Endothelial cell (in vitro differentiated cells): ENCODE results near the gene CDKL4. TPM values are rescaled to one million over a fixed set of nuclear protein-coding genes. Genes with fewer than 3 reads are reported as not detected.
"Not testable (repeated sequence)": the region's sequence is repeated elsewhere in the genome, so short reads cannot be mapped to it uniquely, and the experiment has no call there.

Source experiments
- DNase-seq: peaks from one replicate; pipeline ENCODE4 v3.0.0; 2021; ENCODE audit warnings: low spot score
- H3K27ac Mint-ChIP-seq: one replicate; pipeline ENCODE4 v1.8.0; 2021; ENCODE audit warnings: mixed read lengths, inconsistent platforms; ENCODE audit not compliant: unreplicated experiment
- H3K27me3 Mint-ChIP-seq: one replicate; pipeline ENCODE4 v1.8.0; 2021; ENCODE audit warnings: mild to moderate bottlenecking, moderate library complexity, mixed read lengths, inconsistent platforms; ENCODE audit not compliant: unreplicated experiment
- H3K36me3 Mint-ChIP-seq: one replicate; pipeline ENCODE4 v1.8.0; 2021; ENCODE audit warnings: mild to moderate bottlenecking, low read depth, mixed read lengths, inconsistent platforms; ENCODE audit not compliant: unreplicated experiment
- H3K4me1 Mint-ChIP-seq: one replicate; pipeline ENCODE4 v1.8.0; 2021; ENCODE audit warnings: mild to moderate bottlenecking, mixed read lengths, inconsistent platforms; ENCODE audit not compliant: unreplicated experiment
- H3K4me3 Mint-ChIP-seq: one replicate; pipeline ENCODE4 v1.8.0; 2021; ENCODE audit warnings: mild to moderate bottlenecking, mixed read lengths, inconsistent platforms; ENCODE audit not compliant: unreplicated experiment
- H3K9me3 Mint-ChIP-seq: one replicate; pipeline ENCODE4 v1.8.0; 2021; ENCODE audit warnings: mixed read lengths, inconsistent platforms; ENCODE audit not compliant: unreplicated experiment
- CTCF ChIP-seq: fragments of 200-600 bp; sonication (generic); IDR thresholded peaks from one replicate; pipeline ENCODE4 v1.5.0; 2021; ENCODE audit warnings: antibody characterized with exemption; ENCODE audit not compliant: unreplicated experiment
- total RNA-seq: library from RNA; stranded (reverse); fragmentation: NEBNext Ultra II Directional; extraction: Animal tissue kit (Norgen Biotek cat#: 25700); gene quantifications from one replicate; pipeline ENCODE4 v1.2.1, GENCODE V29; 2021; ENCODE audit not compliant: unreplicated experiment

The CDKL4 gene
- total RNA-seq, 1 donor from 2014 or later, result 0.92 TPM

DNA sequence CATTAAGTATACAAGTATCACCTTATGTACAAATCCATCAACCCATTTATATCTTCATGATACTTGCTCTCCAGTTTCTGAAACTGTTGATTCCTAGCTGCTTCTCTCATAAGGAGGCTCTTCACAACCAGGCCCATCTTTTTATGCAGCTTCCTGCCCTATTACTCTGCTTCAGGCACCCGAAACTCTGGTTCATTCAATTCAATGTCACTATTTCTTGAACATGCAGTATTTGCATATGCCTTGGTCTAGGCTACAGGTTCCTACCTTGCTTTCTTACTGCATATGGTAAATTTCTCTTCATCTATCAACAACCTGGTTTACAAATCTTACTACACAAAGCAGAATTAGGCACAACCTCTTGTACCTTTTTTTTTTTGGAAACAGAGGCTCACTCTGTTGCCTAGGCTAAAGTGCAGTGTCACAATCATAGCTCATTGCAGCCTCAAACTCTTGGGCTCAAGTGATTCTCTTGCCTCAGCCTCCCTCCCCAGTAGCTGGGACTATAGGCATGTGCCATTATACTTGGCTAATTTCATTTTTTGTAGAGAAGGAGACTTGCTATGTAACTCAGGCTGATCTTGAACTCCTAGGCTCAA is 2.7 kb upstream of the CDKL4 start:
- Mint-ChIP-seq H3K4me3 (no peak overlapping the region), H3K4me1 (peaks cover 3% of the 10 kb centered on the region), H3K9me3 (no peaks in the 10 kb centered on the region), H3K27me3 (peaks cover 15% of the 10 kb centered on the region), H3K36me3 (peaks cover 24% of the 10 kb centered on the region), H3K27ac (no peak overlapping the region)
- no peak for DNase-seq
- no peak for TF ChIP-seq CTCF

DNA sequence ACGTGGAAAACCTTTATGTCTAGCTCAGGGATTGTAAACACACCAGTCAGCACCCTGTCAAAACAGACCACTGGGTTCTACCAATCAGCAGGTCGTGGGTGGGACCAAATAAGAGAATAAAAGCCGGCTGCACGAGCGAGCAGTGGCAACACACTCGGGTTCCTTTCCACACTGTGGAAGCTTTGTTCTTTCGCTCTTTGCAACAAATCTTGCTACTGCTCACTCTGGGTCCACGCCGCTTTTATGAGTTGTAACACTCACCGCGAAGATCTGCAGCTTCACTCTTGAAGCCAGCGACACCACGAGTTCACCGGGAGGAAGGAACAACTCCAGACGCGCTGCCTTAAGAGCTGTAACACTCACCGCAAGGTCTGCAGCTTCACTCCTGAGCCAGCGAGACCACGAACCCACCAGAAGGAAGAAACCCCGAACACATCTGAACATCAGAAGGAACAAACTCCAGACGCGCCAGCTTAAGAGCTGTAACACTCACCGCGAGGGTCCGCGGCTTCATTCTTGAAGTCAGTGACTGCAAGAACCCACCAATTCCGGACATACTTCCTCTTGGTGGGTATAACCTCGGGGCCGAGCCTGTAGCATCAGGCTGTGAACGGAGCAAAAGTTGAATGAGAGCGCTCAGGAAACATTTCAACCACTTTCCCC is 1.3 kb upstream of the CDKL4 start:
- H3K4me3 Mint-ChIP-seq, H3K9me3 Mint-ChIP-seq, H3K27ac Mint-ChIP-seq, DNase-seq, H3K4me1 Mint-ChIP-seq: not testable (repeated sequence)
- Mint-ChIP-seq H3K27me3 (peaks cover 15% of the 10 kb centered on the region), H3K36me3 (peaks cover 11% of the 10 kb centered on the region)

- not testable (repeated sequence) for H3K27ac Mint-ChIP-seq
Measured at GRCh38 chr2:39244241-39244862, 582 bp upstream of the CDKL4 start.

DNA sequence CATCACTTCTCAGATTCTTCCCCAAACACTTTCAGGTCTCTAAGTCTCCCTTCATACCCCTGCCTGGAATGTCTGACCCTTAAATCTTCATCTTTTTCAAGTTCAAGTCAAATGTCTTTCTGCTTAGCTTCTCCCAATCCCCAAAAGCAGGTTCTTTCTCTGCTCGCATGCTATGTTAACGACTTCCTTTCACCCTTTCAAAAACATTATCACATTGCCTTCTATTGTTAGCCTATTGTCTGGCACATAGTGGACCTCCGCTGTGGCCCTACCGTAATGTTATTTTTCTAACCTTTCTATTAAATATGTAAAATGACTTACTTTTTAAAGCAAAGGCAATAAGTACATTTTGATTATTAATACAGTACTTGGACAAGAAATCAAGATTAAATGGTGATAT is 2.2 kb downstream of the CDKL4 start:
- no peaks in the 10 kb centered on the region for H3K9me3 Mint-ChIP-seq
- no peak overlapping the region for H3K4me3 Mint-ChIP-seq
- H3K27ac Mint-ChIP-seq, result no peak overlapping the region
- TF ChIP-seq CTCF, result no peak
- peaks cover 4% of the 10 kb centered on the region for H3K4me1 Mint-ChIP-seq
- no peak for DNase-seq
- H3K27me3 Mint-ChIP-seq, result peaks cover 15% of the 10 kb centered on the region
- peaks cover 11% of the 10 kb centered on the region for H3K36me3 Mint-ChIP-seq

More at GRCh38 chr2:39244241-39244862, 582 bp upstream of the CDKL4 start:
- Mint-ChIP-seq H3K36me3 (peaks cover 11% of the 10 kb centered on the region), H3K27me3 (peaks cover 15% of the 10 kb centered on the region)
- DNase-seq, H3K4me1 Mint-ChIP-seq, H3K4me3 Mint-ChIP-seq, H3K9me3 Mint-ChIP-seq: not testable (repeated sequence)

DNA sequence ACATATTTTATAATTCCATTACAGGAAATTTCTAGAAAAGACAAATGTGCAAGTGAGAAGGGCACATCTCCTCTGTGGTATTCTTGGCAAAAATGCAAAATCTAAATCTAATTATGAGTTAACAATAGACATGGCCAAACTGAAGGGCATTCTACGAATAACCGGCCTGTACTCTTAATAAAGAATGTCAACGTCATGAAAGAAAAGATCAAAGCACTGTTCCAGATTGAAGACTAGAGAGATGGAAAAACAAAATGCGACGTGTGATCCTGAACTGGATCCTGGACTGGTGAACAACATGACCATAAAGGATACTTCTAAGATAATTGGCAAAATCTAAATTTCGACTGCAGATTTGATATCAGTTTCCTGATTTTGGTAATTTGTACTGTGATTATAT is 3.0 kb downstream of the CDKL4 start:
- H3K27ac Mint-ChIP-seq, result no peak overlapping the region
- no peak for DNase-seq
- no peak overlapping the region for H3K4me3 Mint-ChIP-seq
- TF ChIP-seq CTCF, result no peak
- no peaks in the 10 kb centered on the region for H3K9me3 Mint-ChIP-seq
- H3K27me3 Mint-ChIP-seq, result peaks cover 12% of the 10 kb centered on the region
- H3K36me3 Mint-ChIP-seq, result peaks cover 19% of the 10 kb centered on the region
- peaks cover 4% of the 10 kb centered on the region for H3K4me1 Mint-ChIP-seq

- H3K27ac Mint-ChIP-seq, result no peak overlapping the region
- H3K27me3 Mint-ChIP-seq, result no peaks in the 10 kb centered on the region
- peaks cover 12% of the 10 kb centered on the region for H3K36me3 Mint-ChIP-seq
- H3K9me3 Mint-ChIP-seq, result no peaks in the 10 kb centered on the region
- no peak for DNase-seq
- H3K4me3 Mint-ChIP-seq, result no peak overlapping the region
- H3K4me1 Mint-ChIP-seq, result no peaks in the 10 kb centered on the region
- TF ChIP-seq CTCF, result no peak
Measured at GRCh38 chr2:39234754-39235153, 9.0 kb downstream of the CDKL4 start.
